Measurements from ENCODE around the gene TMEM114. TPM values are rescaled to one million over a fixed set of nuclear protein-coding genes. Genes with fewer than 3 reads are reported as not detected.

TMEM114 gene
- total RNA-seq, 1 donor from 2014 or later: not detected

DNA sequence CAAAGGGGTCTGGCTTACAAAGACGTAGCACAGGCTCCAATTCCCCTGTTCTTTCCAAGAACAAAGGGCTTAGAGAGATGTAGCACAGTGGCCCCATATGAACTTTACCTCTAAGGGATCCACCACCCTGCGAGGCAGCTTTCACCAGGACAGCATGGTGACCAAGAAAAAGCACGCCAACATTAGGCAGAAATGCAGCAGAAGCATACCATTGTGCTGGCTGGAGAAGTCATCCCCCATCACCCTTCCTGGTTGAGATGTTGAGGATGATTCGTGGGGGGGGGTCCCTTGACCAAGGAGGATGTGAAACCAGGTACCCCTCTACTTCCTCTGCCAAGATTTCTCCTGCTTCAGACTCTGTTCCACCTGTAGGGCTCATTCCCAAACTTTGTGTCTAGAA, 48.4 kb downstream of the TMEM114 start:
- DNase-seq (no peak), ATAC-seq (no peak)
- H3K27ac ChIP-seq: no peak overlapping the region
- no peak overlapping the region for H3K4me3 ChIP-seq
- H3K36me3 ChIP-seq: no peaks in the 10 kb centered on the region
- H3K4me1 ChIP-seq: no peaks in the 10 kb centered on the region
- TF ChIP-seq CTCF (IDR thresholded peaks at IDR 0.05): no peak
- H3K27me3 ChIP-seq: no peaks in the 10 kb centered on the region
- intact Hi-C loops (cut with DNase I): no loop called here
- H3K9me3 ChIP-seq: no peaks in the 10 kb centered on the region

DNA sequence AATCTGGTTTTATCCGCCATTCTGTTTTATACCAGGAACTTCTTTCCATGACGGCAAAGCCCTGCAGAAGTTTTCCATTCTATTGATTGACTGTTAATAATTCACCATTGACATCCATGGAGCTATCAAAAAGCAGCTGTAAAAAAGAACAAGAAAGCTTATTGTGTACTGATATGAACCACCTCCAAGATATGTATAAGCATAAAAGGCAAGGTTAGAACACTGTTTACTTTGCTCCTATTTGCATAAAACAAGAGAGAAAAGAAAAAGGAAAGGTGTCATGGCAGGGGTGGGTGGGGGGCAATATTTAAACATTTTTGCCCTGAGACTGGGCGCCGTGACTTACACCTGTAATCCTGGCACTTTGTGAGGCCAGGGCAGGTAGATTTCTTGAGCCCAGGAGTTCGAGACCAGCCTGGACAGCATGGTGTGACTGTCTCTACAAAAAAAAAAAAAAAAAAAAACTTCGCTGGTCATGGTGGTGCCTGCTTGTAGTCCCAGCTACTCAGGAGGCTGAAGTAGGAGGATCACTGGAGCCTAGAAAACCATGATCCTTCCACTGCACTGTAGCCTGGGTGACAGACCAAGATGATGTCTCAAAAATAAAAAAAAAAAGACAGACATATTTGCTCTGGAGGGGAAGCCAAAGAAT, 52.5 kb downstream of the TMEM114 start:
- TF ChIP-seq CTCF (IDR thresholded peaks at IDR 0.05): no peak
- ATAC-seq: no peak
- H3K4me3 ChIP-seq: no peak overlapping the region

DNA sequence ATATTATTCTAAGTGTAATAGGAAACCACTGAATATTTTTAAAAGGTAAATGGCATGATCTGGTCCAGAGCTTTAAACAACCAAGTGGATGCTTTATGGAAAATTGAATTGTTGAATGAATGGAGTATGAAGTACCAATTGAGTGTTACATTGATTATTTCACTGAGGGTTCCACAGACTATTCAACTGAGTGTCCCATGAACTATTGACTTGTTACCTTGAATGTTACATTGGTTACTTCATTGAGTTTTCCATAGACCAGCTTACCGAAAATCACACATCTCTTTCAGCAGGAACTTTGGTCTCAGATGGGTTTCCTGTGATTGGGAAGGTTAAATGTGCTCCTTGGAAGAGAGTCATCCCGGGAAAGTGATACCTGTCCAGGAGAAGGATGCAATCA, 56.8 kb downstream of the TMEM114 start:
- Histone ChIP-seq H3K9me3 (no peaks in the 10 kb centered on the region), H3K4me3 (no peak overlapping the region), H3K4me1 (no peaks in the 10 kb centered on the region), H3K27me3 (no peaks in the 10 kb centered on the region), H3K27ac (no peak overlapping the region), H3K36me3 (no peaks in the 10 kb centered on the region)
- intact Hi-C loops (cut with DNase I): no loop called here
- ATAC-seq (no peak), DNase-seq (no peak)
- no peak for TF ChIP-seq CTCF (IDR thresholded peaks at IDR 0.05)

More for the DNA sequence above, 52.5 kb downstream of the TMEM114 start:
- intact Hi-C loops (cut with DNase I): no loop called here
- Histone ChIP-seq H3K9me3 (no peaks in the 10 kb centered on the region), H3K36me3 (no peaks in the 10 kb centered on the region), H3K4me1 (no peaks in the 10 kb centered on the region), H3K27ac (no peak overlapping the region), H3K27me3 (no peaks in the 10 kb centered on the region)
- DNase-seq: no peak

DNA sequence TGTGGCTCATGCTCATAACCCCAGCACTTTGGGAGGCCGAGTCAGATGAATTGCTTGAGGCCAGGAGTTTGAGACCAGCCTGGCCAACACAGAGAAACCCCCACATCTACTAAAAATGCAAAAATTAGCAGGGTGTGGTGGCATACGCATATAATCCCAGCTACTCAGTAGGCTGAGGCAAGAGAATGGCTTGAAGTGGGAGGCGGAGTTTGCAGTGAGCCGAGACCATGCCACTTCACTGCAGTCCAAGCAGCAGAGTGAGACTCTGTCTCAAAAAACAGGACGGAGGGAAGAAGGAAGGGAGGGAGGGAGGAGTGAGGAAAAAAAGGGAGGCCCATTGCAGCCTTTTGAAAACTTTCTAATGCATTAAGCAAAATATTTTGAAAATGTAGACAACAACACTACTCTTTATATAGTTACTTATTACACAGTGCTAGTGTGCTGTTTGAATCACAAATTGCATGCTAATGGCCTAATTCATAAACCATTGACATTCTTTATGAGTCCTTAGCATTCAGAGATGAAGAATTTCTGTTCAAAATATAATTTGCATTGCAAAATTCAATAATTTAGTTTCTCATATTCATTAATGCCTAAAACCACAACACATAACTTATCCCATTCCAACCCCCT, 59.4 kb downstream of the TMEM114 start:
- TF ChIP-seq CTCF (IDR thresholded peaks at IDR 0.05): no peak
- Histone ChIP-seq H3K27ac (no peak overlapping the region), H3K4me3 (no peak overlapping the region), H3K9me3 (no peaks in the 10 kb centered on the region), H3K4me1 (no peaks in the 10 kb centered on the region), H3K27me3 (no peaks in the 10 kb centered on the region), H3K36me3 (no peaks in the 10 kb centered on the region)
- DNase-seq (no peak), ATAC-seq (no peak)
- intact Hi-C loops (cut with DNase I): no loop called here

- Histone ChIP-seq H3K36me3 (no peaks in the 10 kb centered on the region), H3K27ac (no peak overlapping the region), H3K4me3 (no peak overlapping the region), H3K9me3 (no peaks in the 10 kb centered on the region), H3K27me3 (no peaks in the 10 kb centered on the region), H3K4me1 (no peaks in the 10 kb centered on the region)
- no peak for TF ChIP-seq CTCF (IDR thresholded peaks at IDR 0.05)
- intact Hi-C loops (cut with DNase I): no loop called here
- DNase-seq: no peak
- no peak for ATAC-seq
These were observed 61.8 kb downstream of the TMEM114 start for GRCh38 chr16:8528471-8528870.
